IMR-90 (cell line): ENCODE results near the gene HOXD9. TPM values are rescaled to one million over a fixed set of nuclear protein-coding genes. Genes with fewer than 3 reads are reported as not detected.
A peak's percentile ranks its signal among the peaks of the same experiment; 100 is the strongest.

ENCODE experiments used
- ATAC-seq: fragments of 200-7000 bp; cut with Tn5 transposase; 2 replicates; pipeline ENCODE4 v1.9.1; 2020; ENCODE audit warnings: low read depth, mild to moderate bottlenecking, moderate library complexity
- BruUV-seq: library from RNA; stranded (reverse); fragments of 400-500 nt; replicated peaks from 2 replicates; lab custom pipeline; 2021; lab: Mats Ljungman, UMichigan
- CTCF ChIA-PET: fragments of 300-600 bp; formaldehyde crosslinking; extraction: SDS; loops from one replicate; lab custom pipeline; 2021; ENCODE audit warnings: antibody characterized with exemption; lab: Yijun Ruan, JAX
- POLR2A ChIA-PET: fragments of 300-600 bp; sonication (Branson Sonifier 250); formaldehyde crosslinking; loops from one replicate; lab custom pipeline; 2022; ENCODE audit warnings: antibody characterized with exemption; ENCODE audit not compliant: unreplicated experiment; lab: Charles Lee
- DNase-seq: peaks from one replicate; pipeline ENCODE4 v3.0.0; 2013
- H2AFZ ChIP-seq: replicated peaks from 2 replicates; pipeline ENCODE3; 2013; ENCODE audit warnings: low read length, mild to moderate bottlenecking; ENCODE audit not compliant: poor library complexity
- H2AK5ac ChIP-seq: 2 replicates; pipeline ENCODE4 v1.6.1; 2013; ENCODE audit warnings: low read depth, low read length, inconsistent platforms
- H2AK9ac ChIP-seq: replicated peaks from 2 replicates; pipeline ENCODE3; 2013; ENCODE audit warnings: mild to moderate bottlenecking, low read depth, low read length, moderate library complexity; ENCODE audit not compliant: poor library complexity
- H2BK120ac ChIP-seq: 2 replicates; pipeline ENCODE4 v1.6.1; 2013; ENCODE audit warnings: low read depth, low read length, inconsistent platforms
- H2BK15ac ChIP-seq: 3 replicates; pipeline ENCODE4 v1.6.1; 2013; ENCODE audit warnings: low read depth, low read length, inconsistent platforms
- H2BK20ac ChIP-seq: 2 replicates; pipeline ENCODE4 v1.6.1; 2013; ENCODE audit warnings: low read depth, mild to moderate bottlenecking, inconsistent platforms, low read length, moderate library complexity
- H2BK5ac ChIP-seq: 2 replicates; pipeline ENCODE4 v1.6.1; 2013; ENCODE audit warnings: mild to moderate bottlenecking, low read depth, low read length, inconsistent platforms; ENCODE audit not compliant: poor library complexity, severe bottlenecking
- H3K14ac ChIP-seq: replicated peaks from 2 replicates; pipeline ENCODE4 v1.6.1; 2013; ENCODE audit warnings: low read depth, low read length, inconsistent platforms
- H3K18ac ChIP-seq: 2 replicates; pipeline ENCODE4 v1.6.1; 2013; ENCODE audit warnings: low read depth, low read length, control low read depth
- H3K23ac ChIP-seq: 2 replicates; pipeline ENCODE4 v1.6.1; 2013; ENCODE audit warnings: low read depth, low read length, inconsistent platforms
- H3K27ac ChIP-seq: 2 replicates; pipeline ENCODE4 v1.5.1; 2013; ENCODE audit warnings: mild to moderate bottlenecking, control low read depth, low read length; ENCODE audit not compliant: insufficient read depth
- H3K27me3 ChIP-seq: 2 replicates; pipeline ENCODE4 v1.6.1; 2013; ENCODE audit warnings: low read length; ENCODE audit not compliant: control insufficient read depth, insufficient read depth
- H3K36me3 ChIP-seq: 2 replicates; pipeline ENCODE4 v1.6.1; 2013; ENCODE audit warnings: low read length, mixed read lengths; ENCODE audit not compliant: control insufficient read depth, insufficient read depth
- H3K4ac ChIP-seq: 2 replicates; pipeline ENCODE4 v1.6.1; 2013; ENCODE audit warnings: low read depth, low read length, inconsistent platforms
- H3K4me1 ChIP-seq: 2 replicates; pipeline ENCODE4 v1.6.1; 2013; ENCODE audit warnings: low read length, mixed read lengths; ENCODE audit not compliant: control insufficient read depth, insufficient read depth
- H3K4me2 ChIP-seq: 2 replicates; pipeline ENCODE4 v1.6.1; 2013; ENCODE audit warnings: low read depth, mild to moderate bottlenecking, control low read depth, low read length, moderate library complexity
- H3K4me3 ChIP-seq: 2 replicates; pipeline ENCODE4 v1.5.1; 2013; ENCODE audit warnings: low read depth, mild to moderate bottlenecking, control low read depth, low read length, moderate library complexity; ENCODE audit not compliant: insufficient read depth
- H3K56ac ChIP-seq: 2 replicates; pipeline ENCODE4 v1.6.1; 2013; ENCODE audit warnings: low read length, inconsistent platforms; ENCODE audit not compliant: insufficient read depth; ENCODE audit errors: extremely low read depth
- H3K79me1 ChIP-seq, 2 experiments: 2 replicates each; pipeline ENCODE4 v1.6.1; 2013; ENCODE audit warnings: low read length in 2 of 2, inconsistent platforms in 1 of 2, low read depth in 1 of 2
- H3K9ac ChIP-seq: 2 replicates; pipeline ENCODE4 v1.6.1; 2013; ENCODE audit warnings: low read depth, low read length, control low read depth
- H3K9me1 ChIP-seq: 2 replicates; pipeline ENCODE4 v1.6.1; 2013; ENCODE audit warnings: low read length, inconsistent platforms; ENCODE audit not compliant: insufficient read depth
- H3K9me3 ChIP-seq: 2 replicates; pipeline ENCODE4 v1.6.1; 2013; ENCODE audit warnings: low read length; ENCODE audit not compliant: control insufficient read depth, insufficient read depth
- H4K20me1 ChIP-seq: 2 replicates; pipeline ENCODE4 v1.6.1; 2013; ENCODE audit warnings: low read length, inconsistent platforms; ENCODE audit not compliant: insufficient read depth
- H4K5ac ChIP-seq: 2 replicates; pipeline ENCODE4 v1.6.1; 2013; ENCODE audit warnings: mild to moderate bottlenecking, low read depth, low read length, control low read depth
- H4K8ac ChIP-seq, 2 experiments: 2 replicates each; pipeline ENCODE4 v1.6.1; 2013; ENCODE audit warnings: low read depth in 2 of 2, low read length in 2 of 2, control low read depth in 1 of 2, inconsistent platforms in 1 of 2
- H4K91ac ChIP-seq: 2 replicates; pipeline ENCODE4 v1.6.1; 2013; ENCODE audit warnings: low read depth, low read length, inconsistent platforms; ENCODE audit not compliant: insufficient read depth
- BHLHE40 ChIP-seq: fragments of 150-350 bp; IDR thresholded peaks from 2 replicates; pipeline ENCODE4 v1.6.1; 2016; ENCODE audit warnings: mild to moderate bottlenecking, low read depth, low read length
- CEBPB ChIP-seq: IDR thresholded peaks from 2 replicates; pipeline ENCODE4 v1.6.1; 2012; ENCODE audit warnings: low read depth, low read length, improper control_type of control experiment
- CHD1 ChIP-seq: IDR thresholded peaks from 2 replicates; pipeline ENCODE4 v1.6.1; 2012; ENCODE audit warnings: low read depth, low read length, improper control_type of control experiment
- CTCF ChIP-seq: conservative IDR thresholded peaks from 2 replicates; pipeline ENCODE4 v1.5.1; 2012; ENCODE audit warnings: mild to moderate bottlenecking, low read depth, low read length, improper control_type of control experiment
- ELK1 ChIP-seq: fragments of 150-350 bp; IDR thresholded peaks from 2 replicates; pipeline ENCODE4 v1.6.1; 2016; ENCODE audit warnings: low read depth, mild to moderate bottlenecking, low read length, moderate library complexity, borderline replicate concordance
- MAZ ChIP-seq: IDR thresholded peaks from 2 replicates; pipeline ENCODE4 v1.6.1; 2012; ENCODE audit warnings: low read depth, mild to moderate bottlenecking, low read length, improper control_type of control experiment, moderate library complexity, borderline replicate concordance
- NFE2L2 ChIP-seq: fragments of 150-350 bp; IDR thresholded peaks from 2 replicates; pipeline ENCODE4 v1.6.1; 2016; ENCODE audit warnings: low read depth, mild to moderate bottlenecking, low read length
- RAD21 ChIP-seq: IDR thresholded peaks from 2 replicates; pipeline ENCODE4 v1.6.1; 2012; ENCODE audit warnings: low read length, improper control_type of control experiment
- RCOR1 ChIP-seq: IDR thresholded peaks from 2 replicates; pipeline ENCODE4 v1.6.1; 2012; ENCODE audit warnings: mild to moderate bottlenecking, low read length, improper control_type of control experiment; ENCODE audit not compliant: insufficient replicate concordance
- RFX5 ChIP-seq: IDR thresholded peaks from 2 replicates; pipeline ENCODE4 v1.8.0; 2012; ENCODE audit warnings: low read depth, mild to moderate bottlenecking, low read length, moderate library complexity
- SMC3 ChIP-seq: fragments of 150-350 bp; IDR thresholded peaks from 2 replicates; pipeline ENCODE4 v1.6.1; 2016; ENCODE audit warnings: low read depth, mild to moderate bottlenecking, antibody characterized with exemption, low read length, moderate library complexity
- USF2 ChIP-seq: fragments of 150-350 bp; IDR thresholded peaks from 2 replicates; pipeline ENCODE4 v1.6.1; 2017; ENCODE audit warnings: mild to moderate bottlenecking, antibody characterized with exemption, low read length, low read depth
- WGBS, 2 experiments: methylation state at CpG; one replicate each; pipeline versions ENCODE4 v1.1.5 to v1.1.7; 2013; ENCODE audit warnings: missing lambda C conversion rate in 2 of 2; ENCODE audit not compliant: insufficient read length in 1 of 2; ENCODE audit errors: extremely low coverage in 2 of 2; 5-methylcytosine and 5-hydroxymethylcytosine counted together
- dilution Hi-C: fragments of 300-500 bp; cut with HindIII; formaldehyde crosslinking; loops from one replicate; pipeline ENCODE4 v1.14.3; 2018; ENCODE audit warnings: low sequenced_read_pairs; ENCODE audit not compliant: unreplicated experiment
- in situ Hi-C: fragments of 300-500 bp; cut with MboI; formaldehyde crosslinking; loops from 3 replicates; pipeline ENCODE4 v1.14.3; 2019; ENCODE audit warnings: low sequenced_read_pairs, inconsistent platforms, mixed read lengths
- intact Hi-C: fragments of 100-400 bp; cut with micrococcal nuclease; formaldehyde crosslinking; loops from 2 replicates; pipeline ENCODE4 v1.10.0; 2022
- polyA plus RNA-seq, 3 experiments: library from polyadenylated mRNA; depleted of rRNA; stranded (reverse); fragments of >200 nt; gene quantifications; 2 replicates each; pipeline ENCODE4 v1.2.3, GENCODE V29; 2012; ENCODE audit warnings: low replicate concordance in 1 of 3
- total RNA-seq: library from RNA; depleted of rRNA; stranded (reverse); fragments of >200 nt; gene quantifications from 2 replicates; pipeline ENCODE4 v1.2.3, GENCODE V29; 2012

HOXD9 gene
- total and polyA plus RNA-seq, 2 of the 4 experiments (the other 2 are of a cell fraction) = not detected

- WGBS, 2 experiments = 0% methylated on average over 16 of the region's 56 CpGs; no CpG with 5 or more reads in 1 of the 2 experiments
- Histone ChIP-seq H3K18ac (no peak overlapping the region), H3K4ac (no peak overlapping the region), H3K14ac (no peak overlapping the region), H3K79me1 (no peaks in the 10 kb centered on the region), H3K9ac (no peak overlapping the region), H4K8ac (no peak overlapping the region), H3K36me3 (no peaks in the 10 kb centered on the region), H2AK9ac (no peak overlapping the region), H4K5ac (no peak overlapping the region), H2AFZ (no peak overlapping the region), H3K4me2 (peak overlapping the region; percentile 58; the same call in 1 of the 2 replicates), H3K4me3 (no peak overlapping the region), H4K91ac (no peak overlapping the region), H2BK15ac (no peak overlapping the region), H2BK120ac (no peak overlapping the region), H3K23ac (no peak overlapping the region), H3K56ac (no peak overlapping the region), H3K27ac (no peak overlapping the region), H2AK5ac (no peak overlapping the region), H2BK20ac (no peak overlapping the region), H4K20me1 (no peaks in the 10 kb centered on the region), H3K4me1 (no peaks in the 10 kb centered on the region), H2BK5ac (no peak overlapping the region), H3K9me1 (no peaks in the 10 kb centered on the region), H3K27me3 (peaks cover 95% of the 10 kb centered on the region), H3K9me3 (peaks cover 6% of the 10 kb centered on the region)
- ChIA-PET CTCF (interaction anchor here (0.7 to 1.0 kb wide), 2 partner anchors 22 to 853 kb away, joined by 3 to 4 read pairs; no protein-coding TSS in a partner anchor), POLR2A (no interaction called here)
- BruUV-seq = no TSS peak
- DNase-seq (no peak), ATAC-seq (peak; percentile 18; the same call in 1 of the 2 replicates)
- no peak for TF ChIP-seq MAZ
- TF ChIP-seq RAD21 = no peak
- no peak for TF ChIP-seq USF2
- no peak for TF ChIP-seq CEBPB
- TF ChIP-seq RCOR1 = no peak
- TF ChIP-seq ELK1 = no peak
- no peak for TF ChIP-seq BHLHE40
- TF ChIP-seq CTCF = no peak
- TF ChIP-seq RFX5 = no peak
- TF ChIP-seq CHD1 = no peak
- TF ChIP-seq NFE2L2 = no peak
- no peak for TF ChIP-seq SMC3
- in situ Hi-C loops (no loop called here), dilution Hi-C loops (no loop called here), intact Hi-C loops (no loop called here)
Measured at GRCh38 chr2:176104316-176105077, 18.0 kb upstream of the HOXD9 start.
